Thoracic aorta (tissue), 2 donors: ENCODE measurements around the gene CHD1L. TPM values are rescaled to one million over a fixed set of nuclear protein-coding genes. Genes with fewer than 3 reads are reported as not detected.
"Not testable (repeated sequence)": the region's sequence is repeated elsewhere in the genome, so short reads cannot be mapped to it uniquely, and the experiment has no call there.

Experiments used
- ATAC-seq: fragments of 150-250 bp; one replicate; pipeline ENCODE4 v1.8.0; 2017; ENCODE audit warnings: low read depth; ENCODE audit not compliant: insufficient number of reproducible peaks, low FRiP score
- DNase-seq: peaks from one replicate; pipeline ENCODE4 v3.0.0-alpha.2; 2020; ENCODE audit warnings: low spot score
- H3K27ac ChIP-seq, 2 donors: fragments of 200-600 bp; sonication (generic); 1 replicate in 1 of 2; 2 replicates in 1 of 2; pipeline ENCODE4 v1.5.1; 2016; ENCODE audit warnings: mild to moderate bottlenecking in 2 of 2, moderate library complexity in 2 of 2
- H3K27me3 ChIP-seq: fragments of 200-600 bp; sonication (generic); replicated peaks from 2 replicates; pipeline ENCODE4 v1.6.0; 2016; ENCODE audit warnings: mild to moderate bottlenecking; ENCODE audit not compliant: insufficient read depth
- H3K36me3 ChIP-seq: fragments of 200-600 bp; sonication (generic); one replicate; pipeline ENCODE4 v1.5.1; 2016
- H3K4me1 ChIP-seq, 2 donors: fragments of 200-600 bp; sonication (generic); 1 replicate in 1 of 2; 2 replicates in 1 of 2; pipeline versions ENCODE4 v1.5.1 to v1.6.0; 2016; ENCODE audit warnings: low read depth in 2 of 2, mild to moderate bottlenecking in 1 of 2; ENCODE audit not compliant: control insufficient read depth in 1 of 2
- H3K4me3 ChIP-seq: fragments of 200-600 bp; sonication (generic); 2 replicates; pipeline ENCODE4 v1.5.1; 2016; ENCODE audit warnings: mild to moderate bottlenecking
- H3K9me3 ChIP-seq: fragments of 200-600 bp; sonication (generic); 2 replicates; pipeline ENCODE4 v1.5.1; 2016
- CTCF ChIP-seq: fragments of 200-600 bp; sonication (generic); IDR thresholded peaks from one replicate; pipeline ENCODE4 v1.5.1; 2019; ENCODE audit warnings: antibody characterized with exemption
- total RNA-seq, 2 donors: library from RNA; depleted of rRNA; stranded (reverse); fragments of >200 nt; gene quantifications; one replicate each; pipeline versions ENCODE4 v1.1.0 to v1.2.3, GENCODE V29; 2016

Gene CHD1L
- 10 to 100 TPM; 36.6 to 50.8 TPM for total RNA-seq

- ATAC-seq, result peak; percentile 94
- peak within 1 kb of the TSS; percentile 95 to 96 for H3K27ac ChIP-seq
- DNase-seq, result peak; percentile 88
- H3K36me3 ChIP-seq, result no peaks in the 10 kb centered on the region
- TF ChIP-seq CTCF, result peak; percentile 70
- peaks cover 10 to 37% of the 10 kb centered on the region in 2 donors for H3K4me1 ChIP-seq
- H3K9me3 ChIP-seq, result no peaks in the 10 kb centered on the region
- no peaks in the 10 kb centered on the region for H3K27me3 ChIP-seq
- H3K4me3 ChIP-seq, result peak within 1 kb of the TSS; percentile 96
These were observed at the start of gene CHD1L for GRCh38 chr1:147242449-147243227. Gene CHD1L (plus strand): TSS chr1:147242684. CDS start chr1:147242704, 20 bp downstream.

DNA sequence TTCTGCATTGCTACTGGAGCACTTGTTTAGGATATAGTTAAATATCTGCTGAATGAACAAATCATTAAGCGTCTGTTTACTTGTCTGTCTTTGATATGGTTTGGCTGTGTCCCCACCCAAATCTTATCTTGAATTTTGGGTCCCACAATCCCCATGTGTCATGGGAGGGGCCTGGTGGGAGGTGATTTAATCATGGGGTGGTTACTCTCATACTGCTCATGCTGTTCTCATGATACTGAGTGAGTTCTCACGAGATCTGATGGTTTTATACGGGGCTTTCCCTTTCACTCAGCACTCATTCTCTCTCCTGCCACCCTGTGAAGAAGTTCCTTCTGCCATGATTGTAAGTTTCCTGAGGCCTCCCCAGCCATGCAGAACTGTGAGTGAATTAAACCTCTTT, 45.2 kb upstream of the CHD1L start:
- H3K27me3 ChIP-seq, H3K9me3 ChIP-seq, DNase-seq, H3K4me1 ChIP-seq, H3K27ac ChIP-seq, H3K4me3 ChIP-seq, H3K36me3 ChIP-seq, ATAC-seq: not testable (repeated sequence)

GRCh38 chr1:147201276-147201675, 41.2 kb upstream of the CHD1L start:
- Histone ChIP-seq H3K4me1 (no peaks in the 10 kb centered on the region), H3K4me3 (no peak overlapping the region), H3K9me3 (no peaks in the 10 kb centered on the region), H3K27me3 (no peaks in the 10 kb centered on the region), H3K27ac (no peak overlapping the region), H3K36me3 (no peaks in the 10 kb centered on the region)
- TF ChIP-seq CTCF, result no peak
- ATAC-seq (no peak), DNase-seq (no peak)

- Histone ChIP-seq H3K27ac (no peak overlapping the region), H3K27me3 (no peaks in the 10 kb centered on the region), H3K4me3 (no peak overlapping the region), H3K9me3 (no peaks in the 10 kb centered on the region), H3K4me1 (no peaks in the 10 kb centered on the region), H3K36me3 (no peaks in the 10 kb centered on the region)
- DNase-seq (no peak), ATAC-seq (no peak)
- TF ChIP-seq CTCF, result no peak
These were observed 40.7 kb upstream of the CHD1L start for GRCh38 chr1:147201786-147202185.

GRCh38 chr1:147202576-147202975, 39.9 kb upstream of the CHD1L start:
- no peaks in the 10 kb centered on the region for H3K4me1 ChIP-seq
- H3K27me3 ChIP-seq, result no peaks in the 10 kb centered on the region
- H3K4me3 ChIP-seq, result no peak overlapping the region
- no peak for TF ChIP-seq CTCF
- no peak for ATAC-seq
- no peaks in the 10 kb centered on the region for H3K9me3 ChIP-seq
- no peaks in the 10 kb centered on the region for H3K36me3 ChIP-seq
- DNase-seq, result no peak
- no peak overlapping the region for H3K27ac ChIP-seq

DNA sequence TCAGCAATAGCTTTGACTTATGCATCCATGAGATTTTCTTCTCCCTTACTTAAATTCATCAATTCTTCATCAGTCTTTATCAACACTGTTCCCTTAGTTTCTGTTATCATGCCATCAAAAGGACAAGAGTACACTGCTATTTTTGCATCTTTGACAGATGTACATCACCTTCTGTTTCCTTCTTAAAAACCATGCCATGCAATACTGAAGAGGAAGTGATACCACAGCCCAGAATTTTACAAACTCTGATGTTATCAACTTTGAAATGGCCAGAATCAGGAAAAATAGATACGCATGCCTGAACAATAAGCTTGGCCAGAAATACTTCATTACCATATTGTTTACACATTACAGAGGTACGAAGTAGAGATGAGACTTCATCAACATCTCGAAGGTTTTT, 38.4 kb upstream of the CHD1L start:
- DNase-seq (no peak), ATAC-seq (no peak)
- H3K36me3 ChIP-seq, result no peaks in the 10 kb centered on the region
- TF ChIP-seq CTCF, result no peak
- no peaks in the 10 kb centered on the region for H3K4me1 ChIP-seq
- H3K27me3 ChIP-seq, result no peaks in the 10 kb centered on the region
- no peaks in the 10 kb centered on the region for H3K9me3 ChIP-seq
- H3K4me3 ChIP-seq, result no peak overlapping the region
- H3K27ac ChIP-seq, result no peak overlapping the region
